ENCODE measurements around the gene UBE2O. TPM values are rescaled to one million over a fixed set of nuclear protein-coding genes. Genes with fewer than 3 reads are reported as not detected.
"Not testable (repeated sequence)": the region's sequence is repeated elsewhere in the genome, so short reads cannot be mapped to it uniquely, and the experiment has no call there.

UBE2O gene
- total RNA-seq, 3 donors from 2014 or later = 43.2 to 45.1 (median 45.0) TPM

GRCh38 chr17:76365256-76365903 lies 87.6 kb downstream of the UBE2O start:
- no peaks in the 10 kb centered on the region for H3K4me1 Mint-ChIP-seq (ENCODE audit: low read depth)
- no peaks in the 10 kb centered on the region for H3K9me3 Mint-ChIP-seq
- no peak for ATAC-seq
- no peak for DNase-seq
- H3K27me3 Mint-ChIP-seq (ENCODE audit: low read depth) = no peaks in the 10 kb centered on the region
- no peaks in the 10 kb centered on the region for H3K36me3 Mint-ChIP-seq (ENCODE audit: insufficient read depth)
- no peak overlapping the region for H3K4me3 Mint-ChIP-seq

GRCh38 chr17:76363107-76363842 lies 89.7 kb downstream of the UBE2O start:
- no peak overlapping the region for H3K4me3 Mint-ChIP-seq

GRCh38 chr17:76360461-76360860 lies 92.5 kb downstream of the UBE2O start:
- Mint-ChIP-seq H3K27me3 (ENCODE audit: low read depth) (peaks cover 2% of the 10 kb centered on the region), H3K36me3 (ENCODE audit: insufficient read depth) (no peaks in the 10 kb centered on the region), H3K4me3 (no peak overlapping the region), H3K4me1 (ENCODE audit: low read depth) (no peaks in the 10 kb centered on the region), H3K9me3 (no peaks in the 10 kb centered on the region)
- no peak for ATAC-seq
- DNase-seq = no peak

More at GRCh38 chr17:76363107-76363842, 89.7 kb downstream of the UBE2O start:
- Mint-ChIP-seq H3K4me1 (ENCODE audit: low read depth) (no peaks in the 10 kb centered on the region), H3K9me3 (no peaks in the 10 kb centered on the region), H3K36me3 (ENCODE audit: insufficient read depth) (no peaks in the 10 kb centered on the region), H3K27me3 (ENCODE audit: low read depth) (no peaks in the 10 kb centered on the region)
- DNase-seq (no peak), ATAC-seq (no peak)

- not testable (repeated sequence) for H3K4me1 Mint-ChIP-seq (ENCODE audit: low read depth); H3K4me3 Mint-ChIP-seq; H3K27me3 Mint-ChIP-seq (ENCODE audit: low read depth); H3K9me3 Mint-ChIP-seq; H3K36me3 Mint-ChIP-seq (ENCODE audit: insufficient read depth); DNase-seq; ATAC-seq
Measured at GRCh38 chr17:76359776-76360175, 93.2 kb downstream of the UBE2O start.

- no peak overlapping the region for H3K4me3 Mint-ChIP-seq
- ATAC-seq = no peak
- H3K9me3 Mint-ChIP-seq = no peaks in the 10 kb centered on the region
- H3K4me1 Mint-ChIP-seq (ENCODE audit: low read depth) = peaks cover 1% of the 10 kb centered on the region
- DNase-seq = no peak
- H3K27me3 Mint-ChIP-seq (ENCODE audit: low read depth) = peaks cover 2% of the 10 kb centered on the region
- H3K36me3 Mint-ChIP-seq (ENCODE audit: insufficient read depth) = no peaks in the 10 kb centered on the region
Measured at GRCh38 chr17:76359375-76359774, 93.6 kb downstream of the UBE2O start.

- DNase-seq (no peak), ATAC-seq (no peak)
- Mint-ChIP-seq H3K4me1 (ENCODE audit: low read depth) (peaks cover 7% of the 10 kb centered on the region), H3K36me3 (ENCODE audit: insufficient read depth) (no peaks in the 10 kb centered on the region), H3K27me3 (ENCODE audit: low read depth) (peaks cover 2% of the 10 kb centered on the region), H3K4me3 (no peak overlapping the region), H3K9me3 (no peaks in the 10 kb centered on the region)
Measured at GRCh38 chr17:76357597-76358158, 95.3 kb downstream of the UBE2O start.

GRCh38 chr17:76356803-76357456 lies 96.0 kb downstream of the UBE2O start:
- Mint-ChIP-seq H3K4me1 (ENCODE audit: low read depth) (peaks cover 11% of the 10 kb centered on the region), H3K9me3 (no peaks in the 10 kb centered on the region), H3K36me3 (ENCODE audit: insufficient read depth) (no peaks in the 10 kb centered on the region), H3K27me3 (ENCODE audit: low read depth) (peaks cover 2% of the 10 kb centered on the region), H3K4me3 (no peak overlapping the region)
- ATAC-seq (no peak), DNase-seq (no peak)

- H3K9me3 Mint-ChIP-seq = no peaks in the 10 kb centered on the region
- peaks cover 2% of the 10 kb centered on the region for H3K27me3 Mint-ChIP-seq (ENCODE audit: low read depth)
- no peak for ATAC-seq
- no peaks in the 10 kb centered on the region for H3K36me3 Mint-ChIP-seq (ENCODE audit: insufficient read depth)
- DNase-seq = no peak
- H3K4me3 Mint-ChIP-seq = peak overlapping the region; percentile 94
- peaks cover 14% of the 10 kb centered on the region for H3K4me1 Mint-ChIP-seq (ENCODE audit: low read depth)
Measured at GRCh38 chr17:76354747-76355310, 98.1 kb downstream of the UBE2O start.

GRCh38 chr17:76354317-76354729 lies 98.6 kb downstream of the UBE2O start:
- peak overlapping the region; percentile 94 for H3K4me3 Mint-ChIP-seq
- no peak for ATAC-seq

GRCh38 chr17:76353599-76354316 lies 99.2 kb downstream of the UBE2O start, which contains the start of gene PRPSAP1:
Gene PRPSAP1, minus strand, starts transcription at chr17:76353916. Its CDS starts 213 bp downstream, at chr17:76353703.
- H3K4me1 Mint-ChIP-seq (ENCODE audit: low read depth) = peaks cover 14% of the 10 kb centered on the region
- peak within 1 kb of the TSS; percentile 94 for H3K4me3 Mint-ChIP-seq
- DNase-seq (peak; percentile 67), ATAC-seq (peak; percentile 97 to 98)
- peaks cover 2% of the 10 kb centered on the region for H3K27me3 Mint-ChIP-seq (ENCODE audit: low read depth)
- H3K9me3 Mint-ChIP-seq = no peaks in the 10 kb centered on the region
- no peaks in the 10 kb centered on the region for H3K36me3 Mint-ChIP-seq (ENCODE audit: insufficient read depth)

More at GRCh38 chr17:76354317-76354729, 98.6 kb downstream of the UBE2O start:
- Mint-ChIP-seq H3K36me3 (ENCODE audit: insufficient read depth) (no peaks in the 10 kb centered on the region), H3K4me1 (ENCODE audit: low read depth) (peaks cover 14% of the 10 kb centered on the region), H3K9me3 (no peaks in the 10 kb centered on the region), H3K27me3 (ENCODE audit: low read depth) (peaks cover 2% of the 10 kb centered on the region)
- DNase-seq = no peak

GRCh38 chr17:76353004-76353598 lies 99.9 kb downstream of the UBE2O start:
- H3K27me3 Mint-ChIP-seq (ENCODE audit: low read depth) = peaks cover 2% of the 10 kb centered on the region
- peak in 1 of 2 donors; percentile 6 for ATAC-seq
- no peaks in the 10 kb centered on the region for H3K9me3 Mint-ChIP-seq

GRCh38 chr17:76351526-76352071 lies 101.4 kb downstream of the UBE2O start:
- H3K4me3 Mint-ChIP-seq = peak overlapping the region; percentile 94
- no peak for ATAC-seq
- H3K4me1 Mint-ChIP-seq (ENCODE audit: low read depth) = peaks cover 14% of the 10 kb centered on the region

More at GRCh38 chr17:76353004-76353598, 99.9 kb downstream of the UBE2O start:
- no peaks in the 10 kb centered on the region for H3K36me3 Mint-ChIP-seq (ENCODE audit: insufficient read depth)
- DNase-seq = no peak
- peaks cover 14% of the 10 kb centered on the region for H3K4me1 Mint-ChIP-seq (ENCODE audit: low read depth)
- H3K4me3 Mint-ChIP-seq = peak overlapping the region; percentile 94

GRCh38 chr17:76350463-76350862 lies 102.5 kb downstream of the UBE2O start:
- peaks cover 14% of the 10 kb centered on the region for H3K36me3 Mint-ChIP-seq (ENCODE audit: insufficient read depth)
- no peaks in the 10 kb centered on the region for H3K27me3 Mint-ChIP-seq (ENCODE audit: low read depth)
- H3K9me3 Mint-ChIP-seq = no peaks in the 10 kb centered on the region
- ATAC-seq = no peak
- H3K4me1 Mint-ChIP-seq (ENCODE audit: low read depth) = peaks cover 14% of the 10 kb centered on the region
- peak overlapping the region; percentile 13 for H3K4me3 Mint-ChIP-seq
- no peak for DNase-seq

More at GRCh38 chr17:76351526-76352071, 101.4 kb downstream of the UBE2O start:
- Mint-ChIP-seq H3K9me3 (no peaks in the 10 kb centered on the region), H3K36me3 (ENCODE audit: insufficient read depth) (peaks cover 9% of the 10 kb centered on the region), H3K27me3 (ENCODE audit: low read depth) (no peaks in the 10 kb centered on the region)
- DNase-seq = no peak

Measured in activated T-cell treated with anti-CD3 and anti-CD28 coated beads, Interleukin-2, amount 50 U/mL, for 4 hours (primary cell).